Stimulated activated CD8-positive, alpha-beta memory T cell treated with anti-CD3 and anti-CD28 coated beads, Interleukin-12 subunit alpha, Interleukin-12 subunit beta, amount 100 ng/mL, for 4 hours (primary cell): Measurements from ENCODE around the gene PDE8A.
"Not testable (repeated sequence)": the region's sequence is repeated elsewhere in the genome, so short reads cannot be mapped to it uniquely, and the experiment has no call there.

Source experiments
- DNase-seq: peaks from one replicate; pipeline ENCODE4 v3.0.0-alpha.2; 2020; ENCODE audit warnings: low read depth

Gene PDE8A

DNA sequence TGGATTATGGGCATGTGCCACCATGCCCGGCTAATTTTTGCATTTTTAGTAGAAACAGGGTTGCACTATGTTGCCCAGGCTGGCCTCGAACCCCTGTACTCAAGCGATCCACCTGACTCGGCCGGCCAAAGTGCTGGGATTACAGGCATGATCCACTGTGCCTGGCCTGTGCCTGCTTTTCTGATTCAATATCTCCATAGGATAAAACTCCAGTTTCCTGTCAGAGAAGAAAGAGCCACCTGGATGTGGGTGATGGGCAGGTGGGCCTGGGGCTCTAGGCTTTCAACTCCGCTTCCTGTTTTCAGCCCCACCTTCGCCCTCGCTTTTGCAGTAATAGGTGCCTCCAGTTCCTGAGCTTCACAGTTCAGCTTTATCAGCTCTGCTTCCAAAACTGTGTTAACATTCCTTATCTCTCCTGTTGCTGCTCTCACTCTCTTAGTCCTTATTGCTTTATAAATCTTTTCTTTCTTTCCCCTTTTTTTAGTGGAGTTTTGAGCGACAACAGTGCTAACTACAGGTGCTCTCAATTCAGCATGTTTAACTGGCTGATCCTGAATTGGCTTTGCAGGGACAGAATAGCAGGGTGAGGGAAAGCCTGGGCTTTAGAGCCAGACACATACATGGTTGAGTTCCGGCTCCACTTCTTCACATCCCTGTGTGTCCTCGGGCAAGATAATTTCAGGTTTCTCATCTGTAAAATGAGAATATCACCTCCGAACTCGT, 21.1 kb upstream of the PDE8A start:
- no peak for DNase-seq

- no peak for DNase-seq
Observed at GRCh38 chr15:84961114-84961452, 20.6 kb upstream of the PDE8A start.

GRCh38 chr15:84961707-84962106, 19.9 kb upstream of the PDE8A start:
- DNase-seq, result no peak

DNA sequence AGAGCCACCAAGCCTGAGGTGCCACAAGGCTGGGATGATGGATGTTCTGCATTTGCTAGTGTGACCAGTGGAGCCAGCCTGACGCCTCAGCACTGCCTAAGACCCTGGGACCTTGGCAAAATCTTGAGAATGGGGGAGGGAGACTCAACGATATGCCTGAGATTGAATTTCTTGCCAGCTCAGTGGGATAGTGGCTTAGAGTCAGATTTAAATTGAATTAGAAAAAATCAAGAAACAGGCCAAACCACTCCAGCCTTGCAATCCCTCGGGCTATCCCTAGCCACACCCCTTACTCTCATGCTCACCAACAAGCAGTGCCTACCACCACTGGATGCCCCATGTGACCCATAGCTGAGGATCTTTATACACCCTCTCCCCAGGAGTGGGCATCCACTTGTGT, 18.7 kb upstream of the PDE8A start:
- no peak for DNase-seq

DNA sequence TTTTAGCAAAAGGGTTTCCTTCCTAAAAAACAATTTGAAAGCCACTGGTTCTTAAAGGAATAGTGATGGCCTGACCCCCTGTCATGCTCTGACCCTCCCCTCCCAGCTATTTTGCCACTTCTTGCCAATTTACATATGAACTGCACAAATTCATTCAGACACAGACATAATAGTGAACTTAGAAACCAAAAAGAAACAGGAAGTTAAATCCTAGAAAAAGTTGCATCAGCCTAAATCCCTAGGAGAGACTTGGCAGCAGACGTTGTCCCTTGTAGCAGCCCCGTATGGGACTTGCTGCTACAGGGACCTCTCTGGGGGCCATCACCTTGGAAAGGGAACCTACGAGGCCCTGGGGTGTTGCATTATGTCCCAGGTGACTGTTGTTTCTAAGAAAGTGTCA, 14.3 kb upstream of the PDE8A start:
- no peak for DNase-seq

GRCh38 chr15:84968301-84968700, 13.4 kb upstream of the PDE8A start:
- DNase-seq, result no peak

GRCh38 chr15:84969257-84969656, 12.4 kb upstream of the PDE8A start:
- no peak for DNase-seq

DNA sequence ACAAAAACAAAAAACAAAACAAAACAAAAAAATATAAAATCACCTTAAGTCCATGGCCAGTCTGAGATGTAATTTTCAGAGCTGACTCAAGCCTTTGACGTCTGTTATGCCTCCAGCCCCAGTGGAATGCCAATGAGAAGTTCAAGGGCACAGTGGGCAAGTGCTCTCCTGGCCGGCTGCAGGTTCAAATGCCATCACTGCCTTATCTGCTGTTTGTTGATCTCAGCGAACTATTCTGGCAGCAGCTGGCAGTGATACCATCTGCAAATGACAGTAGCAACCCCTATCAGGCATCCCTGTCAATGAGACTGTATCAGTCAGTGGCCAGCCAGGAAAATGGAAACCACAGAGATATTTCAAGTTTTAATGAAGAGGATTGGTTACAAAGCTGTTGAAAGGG, 10.8 kb upstream of the PDE8A start:
- DNase-seq, result no peak

GRCh38 chr15:84973492-84974460, 7.9 kb upstream of the PDE8A start:
- no peak for DNase-seq

DNA sequence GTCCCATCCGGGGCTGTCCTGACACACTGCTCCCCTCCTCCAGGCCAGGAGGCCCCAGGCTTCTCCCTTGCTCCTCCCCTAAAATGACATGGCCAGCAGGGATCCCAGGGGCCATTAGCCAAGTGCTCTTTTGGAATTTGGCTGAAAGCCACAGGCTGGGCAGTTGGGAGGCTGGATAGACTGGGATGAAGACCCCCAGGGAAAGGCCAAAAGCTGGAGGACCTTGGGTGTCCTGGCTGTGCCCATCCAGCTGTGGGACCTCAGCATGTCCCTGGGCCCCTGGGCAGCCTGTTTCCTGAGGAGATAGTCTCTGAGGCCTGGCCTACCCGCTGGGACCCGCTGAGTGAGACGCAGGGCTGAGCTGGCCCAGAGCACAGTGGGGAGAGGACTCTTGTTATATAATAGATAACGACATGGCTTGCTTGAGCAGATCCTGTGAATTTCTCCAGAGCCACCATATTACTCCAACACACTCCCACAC, 5.7 kb upstream of the PDE8A start:
- no peak for DNase-seq

DNA sequence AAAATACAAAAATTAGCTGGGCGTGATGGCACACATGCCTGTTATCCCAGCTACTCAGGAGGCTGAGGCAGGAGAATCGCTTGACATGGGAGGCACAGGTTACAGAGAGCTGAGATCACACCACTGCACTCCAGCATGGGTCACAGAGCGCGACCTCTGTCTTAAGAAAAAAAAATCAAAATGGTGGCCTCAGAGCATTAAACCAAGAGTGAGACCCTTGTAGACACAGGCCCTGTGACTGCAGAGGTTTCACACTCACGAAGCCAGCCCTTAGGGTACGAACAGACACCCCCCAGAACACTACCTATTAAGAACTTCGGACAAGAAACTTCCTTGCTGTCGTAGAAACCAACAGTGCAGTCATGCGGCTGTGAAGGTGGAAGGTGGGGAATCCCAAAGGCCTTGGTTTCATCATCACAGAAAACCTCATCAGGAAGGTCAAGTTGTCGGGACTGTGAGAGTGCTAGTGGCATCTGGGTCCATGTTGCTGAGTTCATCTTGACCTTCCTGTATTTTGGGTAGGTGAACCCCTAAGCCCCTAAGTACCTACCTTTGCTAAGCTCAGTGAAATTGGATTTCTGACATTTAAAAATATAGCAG, 4.8 kb upstream of the PDE8A start:
- no peak for DNase-seq

- no peak for DNase-seq
Observed at GRCh38 chr15:84979651-84980050, 2.0 kb upstream of the PDE8A start.

DNA sequence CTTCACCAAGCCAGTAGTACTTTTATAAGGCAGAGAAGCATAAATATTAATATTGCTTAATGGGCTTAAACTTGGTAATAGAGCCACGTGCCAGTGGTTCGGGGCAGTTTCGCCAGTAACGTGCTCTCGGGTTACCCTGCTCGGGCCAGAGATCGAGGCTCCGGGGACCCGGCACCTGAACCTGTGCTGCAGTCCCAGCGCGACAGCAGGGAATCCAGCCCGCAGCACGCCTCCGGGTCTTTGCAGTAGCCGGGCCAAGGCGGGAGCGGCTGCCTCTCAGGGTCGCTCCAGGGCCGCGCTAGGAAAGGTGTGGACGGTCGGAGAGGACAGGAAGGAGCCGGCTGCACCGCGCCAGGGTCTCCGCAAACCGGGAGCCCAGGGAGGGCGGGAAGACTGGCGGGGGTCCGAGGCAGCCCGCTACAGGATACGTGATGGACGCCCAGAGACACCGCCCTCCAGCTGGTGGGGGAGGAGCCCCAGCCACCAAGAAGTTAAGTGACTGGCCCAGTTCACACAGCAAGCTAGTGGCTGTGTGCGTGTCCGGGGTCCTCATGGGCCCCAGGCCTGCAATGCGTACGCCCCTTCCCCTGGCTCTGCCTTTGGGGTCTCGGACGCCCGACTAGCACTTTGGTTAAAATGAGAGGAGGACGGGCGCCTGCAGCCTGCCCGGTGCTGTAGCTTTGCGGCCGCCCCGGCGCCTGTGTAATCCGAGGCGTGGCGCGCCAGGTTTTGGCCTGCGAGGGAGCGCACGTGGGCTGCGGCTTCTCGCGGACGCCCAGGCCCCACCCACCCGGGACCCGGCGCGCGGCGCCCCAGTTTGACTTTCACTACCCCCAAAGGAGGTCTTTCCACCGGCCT, 1.2 kb upstream of the PDE8A start:
- peak; percentile 80 for DNase-seq

DNA sequence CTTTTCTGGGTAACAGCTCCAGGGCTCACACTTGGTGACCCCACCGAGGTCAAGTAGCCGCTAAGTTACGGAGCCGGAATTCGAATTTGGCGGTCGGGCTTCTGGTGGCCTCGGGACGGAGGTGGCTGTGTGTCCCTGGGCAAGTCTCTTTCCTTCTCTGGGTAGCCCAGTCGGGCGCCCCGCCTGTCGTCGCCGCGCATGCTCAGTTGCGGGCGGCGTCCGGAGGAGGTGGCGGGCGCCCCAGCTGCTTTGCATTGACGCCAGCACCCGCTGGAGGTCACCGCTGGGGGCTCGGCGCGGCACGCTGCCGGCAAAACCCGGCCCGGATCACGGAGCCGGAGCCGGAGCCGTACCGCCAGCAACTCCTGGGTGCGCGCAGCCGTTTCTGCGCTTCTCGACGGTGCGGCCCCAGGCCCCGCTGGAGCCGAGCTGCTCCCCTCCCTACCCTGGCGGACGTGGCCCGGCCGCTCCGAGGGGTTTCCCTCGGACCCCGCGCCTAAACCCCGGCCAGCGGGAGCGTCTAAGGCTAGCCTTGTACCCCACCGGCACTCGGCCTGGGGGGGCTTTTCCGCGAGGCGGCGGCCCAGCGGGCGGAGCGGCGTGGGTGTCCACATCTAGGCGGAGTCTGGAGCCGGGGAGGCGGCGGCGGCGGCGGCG, 474 bp upstream of the PDE8A start:
- peak; percentile 97 for DNase-seq

DNA sequence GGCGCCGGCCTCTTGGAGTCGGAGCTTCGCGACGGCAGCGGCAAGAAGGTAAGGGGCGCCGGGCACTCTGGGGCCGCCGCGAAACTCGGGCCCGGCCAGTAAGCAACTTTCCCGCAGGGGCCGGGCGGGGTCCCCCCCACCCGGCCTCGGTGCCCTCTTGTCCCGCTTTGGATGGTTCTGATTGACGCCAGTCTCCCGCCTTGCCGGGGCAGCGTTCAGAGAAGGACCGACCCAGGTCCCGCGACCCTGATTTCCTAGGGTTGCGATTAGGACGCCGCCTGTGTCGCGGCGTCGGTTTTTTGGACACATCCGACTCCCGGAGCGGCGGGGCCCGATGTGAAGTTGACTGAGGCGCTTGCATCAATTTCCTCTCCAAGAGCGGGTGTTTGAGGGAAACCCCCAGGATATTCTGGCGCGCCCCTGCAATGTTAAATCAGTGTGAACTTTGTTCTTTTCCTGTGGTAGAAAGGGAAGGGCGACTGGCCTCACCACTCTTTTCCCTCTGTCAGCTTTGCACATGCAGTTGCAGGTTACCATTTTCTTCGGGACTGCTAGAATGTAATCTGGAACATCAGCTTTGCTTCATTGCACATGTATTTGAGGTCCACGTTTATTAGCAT, 755 bp downstream of the PDE8A start:
- peak; percentile 16 for DNase-seq

DNA sequence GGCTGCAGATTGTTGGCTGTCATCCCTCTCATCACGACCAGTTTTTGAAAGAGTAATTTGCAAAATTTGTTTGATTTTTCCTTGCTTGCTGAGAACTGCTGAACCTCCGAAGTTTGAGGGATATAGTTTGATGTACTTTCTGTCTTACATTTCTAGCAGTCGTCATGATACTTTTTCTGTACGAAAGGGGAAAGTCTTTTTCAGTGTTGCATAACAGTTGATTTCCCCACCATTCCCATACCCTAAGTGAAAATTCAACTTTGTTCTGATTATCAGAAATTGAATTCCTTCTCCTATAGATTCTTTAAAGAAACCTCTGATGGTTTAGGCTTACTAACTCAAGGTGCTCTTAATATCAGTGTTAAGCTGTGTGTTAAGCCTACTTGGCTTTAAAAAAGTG, 1.6 kb downstream of the PDE8A start:
- no peak for DNase-seq

DNA sequence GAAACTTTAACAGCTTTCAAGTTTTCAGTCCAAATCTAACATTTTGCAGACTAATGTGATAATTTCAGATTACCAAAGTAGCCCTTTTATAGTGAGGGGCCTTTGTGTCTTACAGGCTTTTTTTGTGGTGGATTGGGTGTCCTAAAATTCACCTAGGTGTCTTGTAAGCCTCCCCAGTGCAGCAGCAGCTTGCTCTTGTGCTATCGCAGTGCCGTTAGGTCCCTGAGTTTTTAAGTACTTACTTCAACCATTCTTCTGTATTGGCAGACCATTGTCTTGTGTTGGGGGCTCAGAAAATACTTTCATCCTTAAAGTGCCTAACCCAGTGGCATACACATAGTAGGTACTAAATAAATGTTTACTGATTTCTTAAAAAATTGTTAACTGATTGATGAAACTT, 2.1 kb downstream of the PDE8A start:
- DNase-seq, result no peak

GRCh38 chr15:84985158-84985557, 3.5 kb downstream of the PDE8A start:
- DNase-seq, result no peak

DNA sequence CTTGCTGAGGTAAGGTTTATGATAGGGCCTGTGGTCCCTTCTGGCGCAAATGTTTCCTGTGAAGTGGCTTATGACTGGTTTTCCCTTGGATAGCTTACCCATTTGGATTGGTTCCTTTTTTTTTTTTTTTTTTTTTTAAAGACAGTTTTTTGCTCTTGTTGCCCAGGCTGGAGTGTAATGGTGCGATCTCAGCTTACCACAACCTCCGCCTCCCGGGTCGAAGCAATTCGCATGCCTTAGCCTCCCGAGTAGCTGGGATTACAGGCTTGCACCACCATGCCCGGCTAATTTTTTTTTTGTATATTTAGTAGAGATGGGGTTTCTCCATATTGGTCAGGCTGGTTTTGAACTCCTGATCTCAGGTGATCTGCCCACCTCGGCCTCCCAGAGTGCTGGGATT, 5.7 kb downstream of the PDE8A start:
- DNase-seq, result not testable (repeated sequence)

DNA sequence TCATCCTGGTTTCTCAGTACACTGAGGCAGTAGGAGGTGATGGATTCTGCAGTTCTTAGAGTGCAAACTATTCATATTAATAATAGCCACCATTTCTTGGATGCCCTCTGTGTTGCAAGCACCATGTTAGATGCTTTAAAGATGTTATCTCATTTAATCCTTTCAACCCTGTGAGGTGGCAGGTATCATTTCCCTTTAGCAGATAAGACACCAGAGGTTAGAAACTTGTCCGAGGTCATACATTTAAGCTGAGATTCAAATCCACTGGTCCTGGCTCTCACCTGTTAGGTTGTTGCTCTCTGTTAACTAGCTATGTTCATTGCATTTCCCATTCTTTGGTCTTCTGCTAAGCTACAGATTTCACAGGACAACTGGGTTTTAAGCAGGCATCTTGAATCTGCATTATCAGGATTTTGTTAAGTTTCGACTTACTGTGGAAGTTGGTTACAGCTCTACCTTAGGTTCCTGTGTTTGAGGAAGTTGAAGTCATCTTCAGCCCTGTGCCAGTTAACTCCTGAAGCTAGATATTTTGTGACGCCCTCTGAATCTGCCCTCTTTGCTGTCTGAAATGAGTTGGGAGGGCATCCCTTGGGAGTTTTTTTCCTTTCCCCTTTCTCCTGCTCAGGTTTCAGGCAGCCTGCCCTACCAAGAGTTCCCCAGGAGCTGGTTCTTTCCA, 6.4 kb downstream of the PDE8A start:
- no peak for DNase-seq
